GM18508 (cell line): ENCODE results near the gene ARCN1.
"Not testable (repeated sequence)": the region's sequence is repeated elsewhere in the genome, so short reads cannot be mapped to it uniquely, and the experiment has no call there.

ENCODE experiments used
- ATAC-seq: cut with Tn5 transposase; IDR thresholded peaks from one replicate; pipeline ENCODE4 v1.9.1; 2021; ENCODE audit warnings: moderate number of reproducible peaks; ENCODE audit not compliant: insufficient read depth, unreplicated experiment

Gene ARCN1

GRCh38 chr11:118544010-118544646, 28.1 kb upstream of the ARCN1 start:
- ATAC-seq, result no peak

- ATAC-seq, result no peak
These were observed 27.6 kb upstream of the ARCN1 start for GRCh38 chr11:118544647-118545010.

GRCh38 chr11:118545533-118545932, 26.7 kb upstream of the ARCN1 start:
- ATAC-seq, result no peak

GRCh38 chr11:118547132-118547531, 25.1 kb upstream of the ARCN1 start:
- ATAC-seq, result no peak

- no peak for ATAC-seq
These were observed 19.9 kb upstream of the ARCN1 start for GRCh38 chr11:118552341-118552740.

GRCh38 chr11:118560806-118561205, 11.4 kb upstream of the ARCN1 start:
- ATAC-seq, result no peak

GRCh38 chr11:118565051-118565450, 7.2 kb upstream of the ARCN1 start:
- no peak for ATAC-seq

- no peak for ATAC-seq
These were observed 2.5 kb upstream of the ARCN1 start for GRCh38 chr11:118569670-118570069.

GRCh38 chr11:118570787-118571186, 1.4 kb upstream of the ARCN1 start:
- no peak for ATAC-seq

- not testable (repeated sequence) for ATAC-seq
These were observed 528 bp upstream of the ARCN1 start for GRCh38 chr11:118571701-118572060.

- ATAC-seq, result no peak
These were observed 857 bp downstream of the ARCN1 start for GRCh38 chr11:118572981-118573550.

- no peak for ATAC-seq
These were observed 2.4 kb downstream of the ARCN1 start for GRCh38 chr11:118574636-118575035.

- ATAC-seq, result not testable (repeated sequence)
These were observed 5.8 kb downstream of the ARCN1 start for GRCh38 chr11:118577995-118578394.

- no peak for ATAC-seq
These were observed 8.8 kb downstream of the ARCN1 start for GRCh38 chr11:118581057-118581456.

GRCh38 chr11:118587952-118588351, 15.7 kb downstream of the ARCN1 start:
- no peak for ATAC-seq

- ATAC-seq, result no peak
These were observed 20.6 kb downstream of the ARCN1 start for GRCh38 chr11:118592616-118593367.

GRCh38 chr11:118594984-118595383, 22.8 kb downstream of the ARCN1 start:
- not testable (repeated sequence) for ATAC-seq

GRCh38 chr11:118596224-118597146, 24.3 kb downstream of the ARCN1 start:
- ATAC-seq, result no peak

GRCh38 chr11:118597556-118597955, 25.3 kb downstream of the ARCN1 start:
- no peak for ATAC-seq

- no peak for ATAC-seq
These were observed 30.1 kb downstream of the ARCN1 start for GRCh38 chr11:118602331-118602730.

GRCh38 chr11:118603709-118604108, 31.5 kb downstream of the ARCN1 start:
- ATAC-seq, result not testable (repeated sequence)
